Stimulated activated CD4-positive, alpha-beta T cell treated with anti-CD3 and anti-CD28 coated beads, Interleukin-2, amount 100 ng/mL, for 24 hours (primary cell): Measurements from ENCODE around the gene LAP3.
"Not testable (repeated sequence)": the region's sequence is repeated elsewhere in the genome, so short reads cannot be mapped to it uniquely, and the experiment has no call there.

Experiments
- DNase-seq, 2 donors: peaks; one replicate each; pipeline ENCODE4 v3.0.0-alpha.2; 2020

The LAP3 gene

GRCh38 chr4:17562157-17562556, 14.8 kb upstream of the LAP3 start:
- DNase-seq: no peak

- DNase-seq: no peak
Measured at GRCh38 chr4:17565846-17566245, 11.2 kb upstream of the LAP3 start.

- DNase-seq: no peak
Measured at GRCh38 chr4:17567271-17567670, 9.7 kb upstream of the LAP3 start.

- DNase-seq: no peak
Measured at GRCh38 chr4:17574206-17574605, 2.8 kb upstream of the LAP3 start.

- not testable (repeated sequence) for DNase-seq
Measured at GRCh38 chr4:17575177-17575576, 1.8 kb upstream of the LAP3 start.

GRCh38 chr4:17577665-17578481, 875 bp downstream of the LAP3 start:
- DNase-seq: peak; percentile 44 to 54

- DNase-seq: no peak
Measured at GRCh38 chr4:17578482-17578891, 1.5 kb downstream of the LAP3 start.

- no peak for DNase-seq
Measured at GRCh38 chr4:17580969-17581368, 4.0 kb downstream of the LAP3 start.

GRCh38 chr4:17583276-17583675, 6.3 kb downstream of the LAP3 start:
- no peak for DNase-seq

GRCh38 chr4:17583941-17584340, 6.9 kb downstream of the LAP3 start:
- no peak for DNase-seq

GRCh38 chr4:17584521-17585213, 7.7 kb downstream of the LAP3 start:
- DNase-seq: no peak

- no peak for DNase-seq
Measured at GRCh38 chr4:17587094-17587822, 10.3 kb downstream of the LAP3 start.

GRCh38 chr4:17589355-17589754, 12.4 kb downstream of the LAP3 start:
- DNase-seq: no peak

GRCh38 chr4:17595471-17596005, 18.5 kb downstream of the LAP3 start:
- DNase-seq: no peak

GRCh38 chr4:17597517-17597916, 20.5 kb downstream of the LAP3 start:
- DNase-seq: no peak

- DNase-seq: no peak
Measured at GRCh38 chr4:17599826-17600225, 22.8 kb downstream of the LAP3 start.

GRCh38 chr4:17605236-17605635, 28.2 kb downstream of the LAP3 start:
- DNase-seq: no peak

GRCh38 chr4:17613761-17614415, 36.9 kb downstream of the LAP3 start:
- no peak for DNase-seq

- DNase-seq: peak; percentile 95 to 97
Measured at GRCh38 chr4:17614416-17615299, 37.7 kb downstream of the LAP3 start, which contains the start of gene MED28. Gene MED28, plus strand, starts transcription at chr4:17614641. Its CDS starts 14 bp downstream, at chr4:17614655.

- no peak for DNase-seq
Measured at GRCh38 chr4:17616283-17616682, 39.3 kb downstream of the LAP3 start.

GRCh38 chr4:17618926-17619325, 41.9 kb downstream of the LAP3 start:
- DNase-seq: no peak
